Hepatocyte (in vitro differentiated cells): Measurements from ENCODE around the gene ROCK1.

Experiments used
- CTCF ChIP-seq: fragments of 200-600 bp; sonication (generic); IDR thresholded peaks from 2 replicates; pipeline ENCODE4 v1.5.1; 2016; ENCODE audit warnings: antibody characterized with exemption, mild to moderate bottlenecking; ENCODE audit not compliant: poor library complexity
- EZH2phosphoT487 ChIP-seq: fragments of 200-600 bp; sonication (generic); IDR thresholded peaks from one replicate; pipeline ENCODE4 v1.6.1; 2018; ENCODE audit warnings: antibody characterized with exemption, mild to moderate bottlenecking, low read depth, moderate library complexity; ENCODE audit not compliant: unreplicated experiment, severe bottlenecking

- no peak for TF ChIP-seq CTCF
- no peak for TF ChIP-seq EZH2phosphoT487
Observed at GRCh38 chr18:21100678-21101077, 10.9 kb downstream of the ROCK1 start.
